NT2/D1 (cell line): ENCODE data around the gene COG2.
"Not testable (repeated sequence)": the region's sequence is repeated elsewhere in the genome, so short reads cannot be mapped to it uniquely, and the experiment has no call there.

Source experiments
- DNase-seq: peaks from one replicate; pipeline ENCODE4 v3.0.0-alpha.2; 2011; ENCODE audit warnings: low read depth, low spot score
- H3K27me3 ChIP-seq: 2 replicates; pipeline ENCODE4 v1.6.0; 2011; ENCODE audit warnings: mild to moderate bottlenecking; ENCODE audit not compliant: insufficient read length, insufficient read depth
- H3K36me3 ChIP-seq: 2 replicates; pipeline ENCODE4 v1.6.1; 2011; ENCODE audit warnings: mild to moderate bottlenecking, low read length, mixed read lengths; ENCODE audit not compliant: insufficient read depth, insufficient read length
- H3K4me1 ChIP-seq: 2 replicates; pipeline ENCODE4 v1.5.1; 2011; ENCODE audit not compliant: insufficient read depth, insufficient read length
- H3K4me3 ChIP-seq: 2 replicates; pipeline ENCODE4 v1.5.1; 2011; ENCODE audit warnings: low read depth; ENCODE audit not compliant: insufficient read length
- H3K9ac ChIP-seq: 2 replicates; pipeline ENCODE4 v1.6.0; 2011; ENCODE audit warnings: low read depth; ENCODE audit not compliant: insufficient read length
- H3K9me3 ChIP-seq: 2 replicates; pipeline ENCODE4 v1.5.1; 2011; ENCODE audit warnings: mild to moderate bottlenecking, low read length; ENCODE audit not compliant: insufficient read depth
- SUZ12 ChIP-seq: IDR thresholded peaks from 2 replicates; pipeline ENCODE4 v1.6.1; 2011; ENCODE audit not compliant: insufficient read length, insufficient read depth; ENCODE audit errors: extremely low read depth
- YY1 ChIP-seq: IDR thresholded peaks from 2 replicates; pipeline ENCODE4 v1.6.1; 2011; ENCODE audit not compliant: insufficient read length, insufficient read depth
- ZNF274 ChIP-seq: IDR thresholded peaks from 2 replicates; pipeline ENCODE4 v1.6.1; 2011; ENCODE audit warnings: mild to moderate bottlenecking, low read depth, low read length

COG2 gene

DNA sequence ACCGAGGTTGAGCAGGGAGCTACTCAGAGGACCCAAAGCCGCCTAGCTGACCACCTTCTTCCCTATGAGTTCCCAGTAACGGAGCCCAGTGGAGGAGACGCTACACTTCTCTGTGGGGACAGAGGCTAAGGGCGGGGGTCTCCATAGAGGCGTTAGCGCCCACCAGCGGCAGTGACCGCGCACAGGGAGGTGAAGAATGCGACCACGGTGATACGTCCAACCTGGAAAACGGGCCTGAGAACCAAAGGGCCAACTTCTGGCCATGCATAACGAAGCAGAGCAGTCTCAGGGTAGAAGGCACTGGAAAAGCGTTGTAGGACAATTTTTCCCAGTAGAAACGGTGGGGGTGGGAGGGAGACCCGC, 400 bp upstream of the COG2 start:
- Histone ChIP-seq H3K27me3 (no peaks in the 10 kb centered on the region), H3K4me1 (no peaks in the 10 kb centered on the region), H3K9ac (peak overlapping the region; percentile 86), H3K9me3 (no peaks in the 10 kb centered on the region), H3K36me3 (peaks cover 20% of the 10 kb centered on the region), H3K4me3 (peak overlapping the region; percentile 88)
- no peak for TF ChIP-seq YY1
- TF ChIP-seq SUZ12: no peak
- no peak for TF ChIP-seq ZNF274
- peak; percentile 76 for DNase-seq

DNA sequence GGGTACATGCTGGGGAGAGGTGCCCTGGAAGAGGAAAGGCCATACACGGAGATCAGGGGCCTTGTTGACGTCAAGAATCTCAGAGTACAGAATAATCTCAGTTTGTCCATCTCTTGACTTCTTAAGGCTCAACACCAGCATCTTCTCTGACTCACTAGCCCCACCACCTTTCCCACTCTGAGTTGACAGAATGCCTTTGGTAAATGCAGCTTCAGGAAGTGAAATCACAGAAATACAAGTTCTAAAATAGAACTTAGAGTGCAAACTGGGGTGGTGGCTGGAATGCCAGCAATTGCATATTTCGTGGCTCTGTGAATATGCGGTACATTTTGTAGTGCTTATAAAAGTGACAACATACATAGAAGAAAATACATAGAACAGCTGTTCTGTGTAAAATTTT, 1.6 kb downstream of the COG2 start:
- Histone ChIP-seq H3K4me1 (no peaks in the 10 kb centered on the region), H3K9ac (no peak overlapping the region), H3K27me3 (no peaks in the 10 kb centered on the region), H3K4me3 (no peak overlapping the region), H3K9me3 (no peaks in the 10 kb centered on the region), H3K36me3 (peaks cover 30% of the 10 kb centered on the region)
- TF ChIP-seq YY1 (no peak), ZNF274 (no peak), SUZ12 (no peak)
- no peak for DNase-seq

DNA sequence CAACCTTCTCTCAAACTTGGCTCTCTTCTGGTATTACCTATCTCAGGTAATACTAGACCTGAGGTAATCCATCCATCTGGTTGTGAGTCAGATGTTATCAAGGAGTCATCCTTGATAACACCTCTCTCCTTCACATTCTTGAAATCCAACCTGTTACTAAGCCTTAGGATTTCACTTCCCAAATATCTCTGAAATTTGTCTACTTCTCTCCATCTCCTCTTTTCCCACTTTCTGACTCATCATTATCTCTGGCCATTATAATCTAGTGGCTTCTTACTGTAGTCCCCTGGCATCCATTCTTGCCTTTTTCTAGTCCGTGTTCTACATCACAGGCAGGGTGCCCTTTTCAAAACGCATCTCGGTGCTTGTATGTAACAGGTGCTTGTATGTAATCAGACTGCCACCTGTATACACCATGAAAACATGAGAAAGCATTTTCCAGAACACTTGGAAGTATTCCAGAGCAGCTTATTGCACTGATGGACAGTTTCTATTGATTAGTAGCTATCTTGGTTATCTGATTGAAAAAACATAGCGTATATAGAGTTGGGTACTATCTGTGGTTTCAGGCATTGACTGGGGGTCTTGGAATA, 4.5 kb downstream of the COG2 start:
- no peak overlapping the region for H3K9ac ChIP-seq
- no peak for TF ChIP-seq ZNF274

DNA sequence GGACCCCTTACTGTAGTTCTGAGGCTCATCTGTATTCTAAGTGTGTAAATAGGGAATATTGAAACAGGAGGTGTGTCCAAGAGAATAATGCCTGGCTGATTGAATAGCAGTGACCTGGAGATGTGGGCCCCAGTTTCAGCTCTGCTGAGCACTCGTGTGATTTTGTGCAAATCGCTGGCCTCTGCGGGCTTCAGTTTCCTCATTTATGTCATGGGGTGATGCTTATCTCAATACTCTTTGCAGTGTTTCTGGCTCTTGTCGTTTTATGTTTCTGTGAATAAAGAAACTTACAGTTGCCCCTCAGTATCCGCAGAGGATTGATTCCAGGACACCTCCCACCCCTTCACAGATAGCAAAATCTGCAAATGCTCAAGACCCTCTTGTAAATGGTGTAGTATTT, 5.0 kb downstream of the COG2 start:
- Histone ChIP-seq H3K4me1 (no peaks in the 10 kb centered on the region), H3K36me3 (peaks cover 33% of the 10 kb centered on the region), H3K9ac (no peak overlapping the region), H3K4me3 (no peak overlapping the region), H3K27me3 (no peaks in the 10 kb centered on the region), H3K9me3 (peaks cover 8% of the 10 kb centered on the region; the same call in 1 of the 2 replicates)
- TF ChIP-seq YY1 (no peak), ZNF274 (no peak), SUZ12 (no peak)
- no peak for DNase-seq

More for the DNA sequence above, 4.5 kb downstream of the COG2 start:
- Histone ChIP-seq H3K27me3 (no peaks in the 10 kb centered on the region), H3K36me3 (peaks cover 30% of the 10 kb centered on the region), H3K4me3 (no peak overlapping the region), H3K4me1 (no peaks in the 10 kb centered on the region), H3K9me3 (0 out of 2 replicates have a peak, but pooled peaks cover 3% of the 10 kb centered on the region)
- DNase-seq: no peak

DNA sequence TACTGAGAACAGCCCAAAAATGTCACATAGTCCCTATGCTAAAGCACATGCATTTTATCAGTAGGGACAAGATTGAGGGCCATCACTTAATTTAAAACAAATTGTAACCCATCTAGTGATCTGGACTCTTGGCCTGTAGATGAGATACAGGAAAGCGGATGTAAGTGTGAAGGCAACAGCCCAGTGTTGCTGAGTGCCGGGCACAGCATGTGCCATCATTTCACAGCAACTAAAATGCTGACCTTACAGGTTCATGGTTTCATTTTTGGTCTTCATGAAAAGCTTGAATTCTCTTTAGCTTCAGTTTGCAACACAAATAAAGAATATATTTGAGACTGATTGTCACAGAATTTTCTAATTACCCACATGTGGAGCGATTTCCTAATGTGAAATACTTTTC, 5.8 kb downstream of the COG2 start:
- Histone ChIP-seq H3K9me3 (peaks cover 10% of the 10 kb centered on the region; the same call in 1 of the 2 replicates), H3K27me3 (no peaks in the 10 kb centered on the region), H3K4me1 (no peaks in the 10 kb centered on the region), H3K36me3 (peaks cover 33% of the 10 kb centered on the region), H3K4me3 (no peak overlapping the region), H3K9ac (no peak overlapping the region)
- TF ChIP-seq SUZ12: no peak
- TF ChIP-seq YY1: no peak
- no peak for TF ChIP-seq ZNF274
- DNase-seq: no peak

DNA sequence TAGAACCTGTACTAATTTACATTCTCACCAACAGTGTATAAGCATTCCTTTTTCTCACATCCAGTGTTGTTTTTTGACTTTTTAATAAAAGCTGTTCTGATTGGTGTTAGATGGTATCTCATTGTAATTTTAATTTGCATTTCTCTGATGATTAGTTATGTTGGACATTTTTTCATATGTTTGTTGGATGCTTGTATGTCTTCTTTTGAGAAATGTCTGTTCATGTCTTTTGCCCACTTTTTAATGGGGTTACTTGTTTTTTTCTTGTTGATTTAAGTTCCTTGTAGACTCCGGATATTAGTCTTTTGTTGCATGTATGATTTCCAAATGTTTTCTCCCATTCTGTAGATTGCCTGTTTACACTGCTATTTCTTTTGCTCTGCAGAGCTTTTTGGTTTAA, 8.0 kb downstream of the COG2 start:
- H3K4me1 ChIP-seq: no peaks in the 10 kb centered on the region
- TF ChIP-seq YY1: no peak
- TF ChIP-seq SUZ12: no peak
- TF ChIP-seq ZNF274: no peak
- peaks cover 27% of the 10 kb centered on the region for H3K36me3 ChIP-seq
- no peak for DNase-seq
- H3K4me3 ChIP-seq: no peak overlapping the region
- no peaks in the 10 kb centered on the region for H3K27me3 ChIP-seq
- H3K9me3 ChIP-seq: peaks cover 10% of the 10 kb centered on the region; the same call in 1 of the 2 replicates
- no peak overlapping the region for H3K9ac ChIP-seq

DNA sequence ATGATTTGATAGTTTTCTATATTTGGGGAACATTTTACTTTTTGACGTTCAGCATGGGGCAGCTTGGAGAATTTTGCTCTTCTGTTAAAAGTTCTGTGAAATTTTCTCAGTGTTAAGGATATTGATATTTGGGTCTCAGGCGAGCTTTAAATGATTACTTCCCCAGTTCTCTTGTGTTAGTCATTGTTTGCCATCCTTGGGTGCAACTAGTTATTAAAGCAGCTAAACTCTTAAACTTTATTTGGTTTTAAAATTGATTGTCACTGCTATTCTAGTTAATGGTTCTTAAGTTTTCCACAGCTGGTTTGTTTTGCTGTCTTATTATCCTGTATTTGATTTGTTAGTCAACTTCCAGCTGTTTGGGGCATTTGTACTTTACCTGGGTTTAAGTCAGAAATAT, 9.0 kb downstream of the COG2 start:
- DNase-seq: no peak
- Histone ChIP-seq H3K9me3 (peaks cover 10% of the 10 kb centered on the region; the same call in 1 of the 2 replicates), H3K36me3 (peaks cover 17% of the 10 kb centered on the region), H3K4me3 (no peak overlapping the region), H3K27me3 (no peaks in the 10 kb centered on the region), H3K9ac (no peak overlapping the region), H3K4me1 (no peaks in the 10 kb centered on the region)
- TF ChIP-seq YY1: no peak
- TF ChIP-seq ZNF274: no peak
- no peak for TF ChIP-seq SUZ12

DNA sequence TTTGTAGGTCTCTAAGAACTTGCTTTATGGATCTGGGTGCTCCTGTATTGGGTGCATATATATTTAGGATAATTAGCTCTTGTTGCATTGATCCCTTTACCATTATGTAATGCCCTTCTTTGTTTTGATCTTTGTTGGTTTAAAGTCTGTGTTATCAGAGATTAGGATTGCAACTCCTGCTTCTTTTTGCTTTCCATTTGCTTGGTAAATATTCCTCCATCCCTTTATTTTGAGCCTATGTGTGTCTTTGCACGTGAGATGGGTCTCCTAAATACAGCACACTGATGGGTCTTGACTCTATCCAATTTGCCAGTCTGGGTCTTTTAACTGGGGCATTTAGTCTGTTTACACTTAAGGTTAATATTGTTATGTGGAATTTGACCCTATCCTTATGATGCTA, 14.4 kb downstream of the COG2 start:
- H3K9me3 ChIP-seq, H3K27me3 ChIP-seq, H3K4me3 ChIP-seq, H3K9ac ChIP-seq, DNase-seq, H3K4me1 ChIP-seq: not testable (repeated sequence)
- H3K36me3 ChIP-seq: peaks cover 27% of the 10 kb centered on the region

DNA sequence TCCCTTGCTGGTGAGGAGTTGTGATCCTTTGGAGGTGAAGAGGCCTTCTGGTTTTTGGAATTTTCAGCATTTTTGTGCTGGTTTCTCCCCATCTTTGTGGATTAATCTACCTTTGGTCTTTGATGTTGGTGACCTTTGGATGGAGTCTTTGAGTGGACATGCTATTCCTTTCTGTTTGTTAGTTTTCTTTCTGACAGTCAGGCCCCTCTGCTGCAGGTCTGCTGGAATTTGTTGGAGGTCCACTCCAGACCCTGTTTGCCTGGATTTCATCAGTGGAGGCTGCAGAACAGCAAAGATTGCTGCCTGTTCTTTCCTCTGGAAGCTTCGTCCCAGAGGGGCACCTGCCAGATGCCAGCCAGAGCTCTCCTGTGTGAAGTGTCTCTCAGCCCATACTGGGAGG, 15.8 kb downstream of the COG2 start:
- not testable (repeated sequence) for H3K4me1 ChIP-seq, H3K27me3 ChIP-seq, H3K4me3 ChIP-seq, DNase-seq, H3K9ac ChIP-seq, H3K9me3 ChIP-seq
- H3K36me3 ChIP-seq: peaks cover 28% of the 10 kb centered on the region
